ENCODE measurements around the gene ABCG2.
"Not testable (repeated sequence)": the region's sequence is repeated elsewhere in the genome, so short reads cannot be mapped to it uniquely, and the experiment has no call there.

ABCG2 gene

GRCh38 chr4:88112856-88113255, 45.6 kb downstream of the ABCG2 start:
- DNase-seq (ENCODE audit: low read depth, low spot score): no peak

- no peak for DNase-seq (ENCODE audit: low read depth, low spot score)
Observed at GRCh38 chr4:88110826-88111225, 47.6 kb downstream of the ABCG2 start.

GRCh38 chr4:88109123-88109881, 49.1 kb downstream of the ABCG2 start:
- DNase-seq (ENCODE audit: low read depth, low spot score): no peak

GRCh38 chr4:88108747-88109122, 49.7 kb downstream of the ABCG2 start:
- DNase-seq (ENCODE audit: low read depth, low spot score): no peak

- DNase-seq (ENCODE audit: low read depth, low spot score): not testable (repeated sequence)
Observed at GRCh38 chr4:88108108-88108465, 50.4 kb downstream of the ABCG2 start.

- no peak for DNase-seq (ENCODE audit: low read depth, low spot score)
Observed at GRCh38 chr4:88107406-88108107, 50.9 kb downstream of the ABCG2 start.

- no peak for DNase-seq (ENCODE audit: low read depth, low spot score)
Observed at GRCh38 chr4:88106205-88106604, 52.2 kb downstream of the ABCG2 start.

- no peak for DNase-seq (ENCODE audit: low read depth, low spot score)
Observed at GRCh38 chr4:88104902-88105610, 53.4 kb downstream of the ABCG2 start.

- no peak for DNase-seq (ENCODE audit: low read depth, low spot score)
Observed at GRCh38 chr4:88102026-88102425, 56.4 kb downstream of the ABCG2 start.

- DNase-seq (ENCODE audit: low read depth, low spot score): no peak
Observed at GRCh38 chr4:88101165-88101564, 57.3 kb downstream of the ABCG2 start.

- DNase-seq (ENCODE audit: low read depth, low spot score): no peak
Observed at GRCh38 chr4:88098993-88099752, 59.3 kb downstream of the ABCG2 start.

GRCh38 chr4:88097781-88098180, 60.7 kb downstream of the ABCG2 start:
- DNase-seq (ENCODE audit: low read depth, low spot score): no peak

- no peak for DNase-seq (ENCODE audit: low read depth, low spot score)
Observed at GRCh38 chr4:88097301-88097700, 61.1 kb downstream of the ABCG2 start.

GRCh38 chr4:88093874-88094273, 64.6 kb downstream of the ABCG2 start:
- no peak for DNase-seq (ENCODE audit: low read depth, low spot score)

- DNase-seq (ENCODE audit: low read depth, low spot score): no peak
Observed at GRCh38 chr4:88091378-88091777, 67.1 kb downstream of the ABCG2 start.

- DNase-seq (ENCODE audit: low read depth, low spot score): no peak
Observed at GRCh38 chr4:88090898-88091297, 67.5 kb downstream of the ABCG2 start.

- no peak for DNase-seq (ENCODE audit: low read depth, low spot score)
Observed at GRCh38 chr4:88087004-88087403, 71.4 kb downstream of the ABCG2 start.

- no peak for DNase-seq (ENCODE audit: low read depth, low spot score)
Observed at GRCh38 chr4:88080626-88081025, 77.8 kb downstream of the ABCG2 start.

GRCh38 chr4:88078579-88078978, 79.9 kb downstream of the ABCG2 start:
- DNase-seq (ENCODE audit: low read depth, low spot score): no peak

GRCh38 chr4:88077911-88078524, 80.4 kb downstream of the ABCG2 start:
- DNase-seq (ENCODE audit: low read depth, low spot score): no peak

GRCh38 chr4:88075336-88075735, 83.1 kb downstream of the ABCG2 start:
- no peak for DNase-seq (ENCODE audit: low read depth, low spot score)

GRCh38 chr4:88070031-88070430, 88.4 kb downstream of the ABCG2 start:
- DNase-seq (ENCODE audit: low read depth, low spot score): no peak

Measured in ELF-1 (cell line).